ENCODE results near the gene RNF150.

DNA sequence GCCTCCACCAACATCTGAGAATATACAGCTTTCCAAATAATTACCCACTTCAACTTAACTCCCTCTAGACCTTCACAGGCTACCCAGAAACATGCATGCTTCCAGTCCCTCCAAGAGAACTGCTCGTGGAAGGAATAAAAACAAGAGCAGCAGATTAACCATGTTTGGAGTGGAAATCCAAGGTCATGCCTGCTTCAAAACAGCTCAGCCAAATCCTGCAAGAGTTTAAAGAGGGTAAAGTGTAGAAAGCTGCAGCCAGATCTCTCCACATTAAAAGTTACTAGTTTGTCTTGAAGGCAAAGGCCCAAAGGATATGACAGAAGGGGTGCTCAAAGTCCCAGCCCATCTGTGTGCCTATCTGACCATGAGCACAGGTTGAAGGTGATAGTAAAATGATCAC is 139.3 kb downstream of the RNF150 start:
- TF ChIP-seq, protein P1, sequence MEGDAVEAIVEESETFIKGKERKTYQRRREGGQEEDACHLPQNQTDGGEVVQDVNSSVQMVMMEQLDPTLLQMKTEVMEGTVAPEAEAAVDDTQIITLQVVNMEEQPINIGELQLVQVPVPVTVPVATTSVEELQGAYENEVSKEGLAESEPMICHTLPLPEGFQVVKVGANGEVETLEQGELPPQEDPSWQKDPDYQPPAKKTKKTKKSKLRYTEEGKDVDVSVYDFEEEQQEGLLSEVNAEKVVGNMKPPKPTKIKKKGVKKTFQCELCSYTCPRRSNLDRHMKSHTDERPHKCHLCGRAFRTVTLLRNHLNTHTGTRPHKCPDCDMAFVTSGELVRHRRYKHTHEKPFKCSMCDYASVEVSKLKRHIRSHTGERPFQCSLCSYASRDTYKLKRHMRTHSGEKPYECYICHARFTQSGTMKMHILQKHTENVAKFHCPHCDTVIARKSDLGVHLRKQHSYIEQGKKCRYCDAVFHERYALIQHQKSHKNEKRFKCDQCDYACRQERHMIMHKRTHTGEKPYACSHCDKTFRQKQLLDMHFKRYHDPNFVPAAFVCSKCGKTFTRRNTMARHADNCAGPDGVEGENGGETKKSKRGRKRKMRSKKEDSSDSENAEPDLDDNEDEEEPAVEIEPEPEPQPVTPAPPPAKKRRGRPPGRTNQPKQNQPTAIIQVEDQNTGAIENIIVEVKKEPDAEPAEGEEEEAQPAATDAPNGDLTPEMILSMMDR (IDR thresholded peaks at IDR 0.05), result no peak
- no peak for TF ChIP-seq POLR2A (IDR thresholded peaks at IDR 0.05)

All from vagina (tissue), 2 donors.